ENCODE results near the gene EXD3. TPM values are rescaled to one million over a fixed set of nuclear protein-coding genes. Genes with fewer than 3 reads are reported as not detected.

EXD3 gene
- total RNA-seq, 1 experiment from 2014 or later: 15.3 TPM

- H2BK12ac ChIP-seq (ENCODE audit: insufficient read length, low read depth, low read length): no peak overlapping the region
- no peak for TF ChIP-seq CTCF (conservative IDR thresholded peaks at IDR 0.05)
- DNase-seq: peak; percentile 31
- no peak overlapping the region for H4K91ac ChIP-seq (ENCODE audit: insufficient read length, low read depth, low read length)
- no peaks in the 10 kb centered on the region for H3K27me3 ChIP-seq (ENCODE audit: insufficient read depth, low read length)
- Mint-ChIP-seq H3K27me3 (ENCODE audit: low read depth) (peaks cover 3% of the 10 kb centered on the region; the same call in 1 of the 2 replicates), H3K27ac (no peak overlapping the region), H3K9me3 (no peaks in the 10 kb centered on the region; a peak in 1 of 5 replicates), H3K36me3 (ENCODE audit: insufficient read depth in 1 of 3, low read depth in 3 of 3) (no peaks in the 10 kb centered on the region), H3K4me3 (no peak overlapping the region), H3K4me1 (peaks cover 8 to 15% of the 10 kb centered on the region in 2 experiments; a peak in 3 of 4 replicates)
- no peak overlapping the region for H2BK20ac ChIP-seq (ENCODE audit: low read depth, low read length, poor library complexity, severe bottlenecking)
- H3K14ac ChIP-seq (ENCODE audit: insufficient read depth, low read length): peak overlapping the region; percentile 41; the same call in 1 of the 2 replicates
- no peaks in the 10 kb centered on the region for H3K23me2 ChIP-seq (ENCODE audit: insufficient read length, low read depth, low read length, poor library complexity, severe bottlenecking)
- no peak overlapping the region for H3K27ac ChIP-seq (ENCODE audit: insufficient read length, low read depth, low read length)
- H2AK5ac ChIP-seq (ENCODE audit: insufficient read length, low read length): no peak overlapping the region
- H2BK15ac ChIP-seq (ENCODE audit: low read depth, low read length): no peak overlapping the region
- H3K79me2 ChIP-seq (ENCODE audit: insufficient read depth, low read length): no peaks in the 10 kb centered on the region
- no peak overlapping the region for H2BK5ac ChIP-seq (ENCODE audit: insufficient read length, low read length)
- no peak overlapping the region for H4K8ac ChIP-seq (replicated peaks; ENCODE audit: insufficient read length, low read depth, low read length)
- no peaks in the 10 kb centered on the region; the same call in 1 of the 2 replicates for H3K4me1 ChIP-seq (ENCODE audit: insufficient read depth, low read length)
- no peak overlapping the region for H3T11ph ChIP-seq (ENCODE audit: low read length)
- H3K4ac ChIP-seq (ENCODE audit: low read depth, low read length): no peak overlapping the region
- no peak overlapping the region for H3K9ac ChIP-seq (ENCODE audit: extremely low read depth, insufficient read length, low read length)
- H3K4me2 ChIP-seq (ENCODE audit: insufficient read depth, insufficient read length, low read length): no peak overlapping the region
- H3K18ac ChIP-seq (ENCODE audit: insufficient read length, low read depth, low read length): no peak overlapping the region
- H3K9me3 ChIP-seq (ENCODE audit: control insufficient read depth, low read depth, low read length): no peaks in the 10 kb centered on the region
- H3K56ac ChIP-seq (ENCODE audit: insufficient read length, low read depth, low read length): no peak overlapping the region
- H4K20me1 ChIP-seq (ENCODE audit: control insufficient read depth, insufficient read depth, insufficient read length): no peaks in the 10 kb centered on the region
- WGBS (ENCODE audit: extremely low coverage, insufficient read length, low lambda C conversion rate): no CpG with 5 or more reads among the region's 42 CpGs
- no peak overlapping the region for H4K5ac ChIP-seq (ENCODE audit: insufficient read length, low read depth, low read length)
- H3K79me1 ChIP-seq (ENCODE audit: insufficient read depth, low read depth, low read length, poor library complexity, severe bottlenecking): no peaks in the 10 kb centered on the region
- H2AFZ ChIP-seq (ENCODE audit: low read length): no peak overlapping the region
- no peak overlapping the region for H2BK120ac ChIP-seq (ENCODE audit: low read depth, low read length, poor library complexity, severe bottlenecking)
- no peak overlapping the region for H3K23ac ChIP-seq (ENCODE audit: insufficient read length, low read depth, low read length)
These were observed 108.1 kb downstream of the EXD3 start for GRCh38 chr9:137314561-137315560.
